ENCODE measurements around the gene TCTN3. TPM values are rescaled to one million over a fixed set of nuclear protein-coding genes. Genes with fewer than 3 reads are reported as not detected.

Gene TCTN3
- total and polyA plus RNA-seq, 10 of the 15 experiments (the other 5 are each of a cell fraction or from before 2014, with no cell fraction given), result 20.0 to 48.7 (median 29.1) TPM

DNA sequence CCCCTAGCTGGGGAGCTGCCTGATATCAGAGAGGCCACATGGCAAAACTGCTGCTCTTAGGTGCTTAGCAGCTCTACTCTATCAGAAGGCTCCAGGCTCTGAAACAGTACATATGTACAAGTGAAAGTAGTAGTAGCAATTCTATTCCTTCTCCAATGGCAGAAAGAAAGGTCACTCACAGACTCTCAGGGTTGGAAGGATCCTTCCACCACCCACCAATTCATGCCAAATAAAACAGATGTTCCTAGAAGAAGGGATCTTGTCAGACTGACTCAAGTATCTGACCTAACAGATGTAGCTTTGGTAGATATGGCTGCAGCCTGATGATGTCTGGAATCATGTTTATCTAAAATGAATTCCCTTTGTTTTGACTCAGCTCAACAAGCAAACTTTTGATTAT, 29.2 kb downstream of the TCTN3 start:
- Histone ChIP-seq H3K4me3 (no peak overlapping the region), H3K27ac (ENCODE audit: control insufficient read depth, insufficient read depth) (no peak overlapping the region), H3K9ac (ENCODE audit: control insufficient read depth, insufficient read depth, low read length) (no peak overlapping the region), H3K79me2 (ENCODE audit: control insufficient read depth, insufficient read depth, low read length) (no peaks in the 10 kb centered on the region), H3K4me2 (ENCODE audit: control insufficient read depth, insufficient read depth) (no peak overlapping the region), H3K4me1 (ENCODE audit: control insufficient read depth, insufficient read depth, low read length) (no peaks in the 10 kb centered on the region), H4K20me1 (ENCODE audit: control insufficient read depth, insufficient read depth) (no peaks in the 10 kb centered on the region), H3K36me3 (ENCODE audit: control insufficient read depth in 2 of 2, insufficient read depth in 2 of 2, low read length in 1 of 2) (peaks cover 0 to 1% of the 10 kb centered on the region in 2 experiments; a peak in 3 of 4 replicates), H2AFZ (ENCODE audit: control insufficient read depth, low read depth, low read length) (no peak overlapping the region), H3K9me3 (replicated peaks; ENCODE audit: control insufficient read depth, insufficient read depth, low read length) (no peaks in the 10 kb centered on the region), H3K27me3 (replicated peaks in 1 of 2; ENCODE audit: control insufficient read depth in 2 of 2, insufficient read depth in 2 of 2, low read length in 1 of 2) (no peaks in the 10 kb centered on the region)
- DNase-seq (ENCODE audit: low read depth, low spot score) (no peak), FAIRE-seq (no peak), ATAC-seq (no peak)
- TF ChIP-seq ETV6 (conservative IDR thresholded peaks at IDR 0.05 in 1 of 2, IDR thresholded peaks at IDR 0.05 in 1 of 2; ENCODE audit: borderline replicate concordance in 1 of 2, low read depth in 1 of 2) (no peak), ZNF207 (IDR thresholded peaks at IDR 0.05; ENCODE audit: borderline replicate concordance) (no peak), SMC3 (IDR thresholded peaks at IDR 0.05; ENCODE audit: borderline replicate concordance, low read length) (no peak), FOXK2 (IDR thresholded peaks at IDR 0.05) (no peak), CEBPB (IDR thresholded peaks at IDR 0.05; ENCODE audit: borderline replicate concordance in 1 of 2, low read depth in 2 of 2, low read length in 2 of 2) (no peak)
- ChIA-PET CTCF (interaction anchor here (0.8 kb wide), 1 partner anchor 9 kb away, joined by 3 read pairs; no protein-coding TSS in a partner anchor), POLR2A (interaction anchor here (1.0 kb wide), 1 partner anchor 12 kb away, joined by 3 read pairs; no protein-coding TSS in a partner anchor), RAD21 (ENCODE audit: unreplicated experiment) (no interaction called here), SMC1A (ENCODE audit: uncharacterized antibody, unreplicated experiment) (interaction anchor here (0.6 to 0.9 kb wide), 2 partner anchors 10 to 264 kb away, joined by 3 read pairs; no protein-coding TSS in a partner anchor)
- no TSS peak for BruUV-seq (replicated peaks)
- intact Hi-C loops (cut with micrococcal nuclease; ENCODE audit: unreplicated experiment), result no loop called here
- in situ Hi-C loops (cut with MboI), result no loop called here

DNA sequence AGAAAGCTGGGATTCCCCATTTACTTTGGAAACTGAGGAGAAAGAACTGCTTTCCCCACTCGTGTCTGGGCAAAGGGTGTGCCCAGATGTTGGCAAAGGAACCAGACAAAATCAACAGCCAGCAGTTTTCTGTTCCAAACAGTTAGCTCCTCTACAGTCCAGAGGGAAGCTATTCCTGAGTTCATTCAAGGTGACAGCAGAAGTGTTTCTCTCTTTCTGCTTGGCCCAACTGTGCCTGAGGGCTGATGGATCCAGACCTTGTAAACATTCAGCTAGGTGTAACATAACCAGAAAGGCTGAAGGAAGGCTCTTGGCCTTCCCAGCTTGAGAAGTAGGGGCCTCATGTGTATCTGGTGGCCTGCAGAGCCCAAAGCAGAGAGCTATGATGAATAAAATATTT, 30.2 kb downstream of the TCTN3 start:
- ChIA-PET CTCF (interaction anchor here (1.4 kb wide), 1 partner anchor 30 kb away, joined by 3 read pairs; the partner anchor contains the start of gene TCTN3), SMC1A (ENCODE audit: uncharacterized antibody, unreplicated experiment) (interaction anchor here (1.1 kb wide), 1 partner anchor 13 kb away, joined by 3 read pairs; no protein-coding TSS in a partner anchor), RAD21 (ENCODE audit: unreplicated experiment) (no interaction called here), POLR2A (no interaction called here)
- no peak for FAIRE-seq
- no peaks in the 10 kb centered on the region for H3K9me3 ChIP-seq (replicated peaks; ENCODE audit: control insufficient read depth, insufficient read depth, low read length)
- no peak overlapping the region for H3K27ac ChIP-seq (ENCODE audit: control insufficient read depth, insufficient read depth)
- DNase-seq (ENCODE audit: low read depth, low spot score), result no peak
- no peaks in the 10 kb centered on the region for H3K79me2 ChIP-seq (ENCODE audit: control insufficient read depth, insufficient read depth, low read length)
- intact Hi-C loops (cut with micrococcal nuclease; ENCODE audit: unreplicated experiment) (no loop called here), in situ Hi-C loops (cut with MboI) (no loop called here)
- H2AFZ ChIP-seq (ENCODE audit: control insufficient read depth, low read depth, low read length), result no peak overlapping the region
- BruUV-seq (replicated peaks), result no TSS peak
- H4K20me1 ChIP-seq (ENCODE audit: control insufficient read depth, insufficient read depth), result no peaks in the 10 kb centered on the region
- H3K4me2 ChIP-seq (ENCODE audit: control insufficient read depth, insufficient read depth), result no peak overlapping the region
- H3K36me3 ChIP-seq (ENCODE audit: control insufficient read depth in 2 of 2, insufficient read depth in 2 of 2, low read length in 1 of 2), result peaks cover 0 to 1% of the 10 kb centered on the region in 2 experiments; a peak in 3 of 4 replicates
- WGBS (ENCODE audit: insufficient coverage, insufficient replicate concordance, low lambda C conversion rate, missing lambda C conversion rate), result 6% methylated on average over 1 of the region's 1 CpG
- no peaks in the 10 kb centered on the region for H3K4me1 ChIP-seq (ENCODE audit: control insufficient read depth, insufficient read depth, low read length)
- H3K4me3 ChIP-seq, result no peak overlapping the region
- no peaks in the 10 kb centered on the region for H3K27me3 ChIP-seq (replicated peaks in 1 of 2; ENCODE audit: control insufficient read depth in 2 of 2, insufficient read depth in 2 of 2, low read length in 1 of 2)
- ATAC-seq, result no peak
- no peak overlapping the region for H3K9ac ChIP-seq (ENCODE audit: control insufficient read depth, insufficient read depth, low read length)
- TF ChIP-seq PAX8 (IDR thresholded peaks at IDR 0.05) (no peak), ZSCAN29 (IDR thresholded peaks at IDR 0.05) (no peak), RUNX3 (IDR thresholded peaks at IDR 0.05; ENCODE audit: low read length) (no peak), CBX3 (IDR thresholded peaks at IDR 0.05; ENCODE audit: borderline replicate concordance, low read depth) (no peak), SRF (IDR thresholded peaks at IDR 0.05; ENCODE audit: low read depth in 2 of 2, low read length in 2 of 2) (no peak), TCF12 (IDR thresholded peaks at IDR 0.05; ENCODE audit: low read depth, low read length) (no peak), NR2F1 (conservative IDR thresholded peaks at IDR 0.05) (no peak), ZNF217 (IDR thresholded peaks at IDR 0.05) (no peak), BCL11A (IDR thresholded peaks at IDR 0.05; ENCODE audit: low read depth, low read length) (no peak), ZNF207 (IDR thresholded peaks at IDR 0.05; ENCODE audit: borderline replicate concordance) (no peak)
- TF ChIP-seq, protein P1, sequence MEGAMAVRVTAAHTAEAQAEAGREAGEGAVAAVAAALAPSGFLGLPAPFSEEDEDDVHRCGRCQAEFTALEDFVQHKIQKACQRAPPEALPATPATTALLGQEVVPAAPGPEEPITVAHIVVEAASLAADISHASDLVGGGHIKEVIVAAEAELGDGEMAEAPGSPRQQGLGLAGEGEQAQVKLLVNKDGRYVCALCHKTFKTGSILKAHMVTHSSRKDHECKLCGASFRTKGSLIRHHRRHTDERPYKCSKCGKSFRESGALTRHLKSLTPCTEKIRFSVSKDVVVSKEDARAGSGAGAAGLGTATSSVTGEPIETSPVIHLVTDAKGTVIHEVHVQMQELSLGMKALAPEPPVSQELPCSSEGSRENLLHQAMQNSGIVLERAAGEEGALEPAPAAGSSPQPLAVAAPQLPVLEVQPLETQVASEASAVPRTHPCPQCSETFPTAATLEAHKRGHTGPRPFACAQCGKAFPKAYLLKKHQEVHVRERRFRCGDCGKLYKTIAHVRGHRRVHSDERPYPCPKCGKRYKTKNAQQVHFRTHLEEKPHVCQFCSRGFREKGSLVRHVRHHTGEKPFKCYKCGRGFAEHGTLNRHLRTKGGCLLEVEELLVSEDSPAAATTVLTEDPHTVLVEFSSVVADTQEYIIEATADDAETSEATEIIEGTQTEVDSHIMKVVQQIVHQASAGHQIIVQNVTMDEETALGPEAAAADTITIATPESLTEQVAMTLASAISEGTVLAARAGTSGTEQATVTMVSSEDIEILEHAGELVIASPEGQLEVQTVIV (IDR thresholded peaks at IDR 0.05; ENCODE audit: borderline replicate concordance, partially characterized antibody), result no peak
- TF ChIP-seq, protein P2, sequence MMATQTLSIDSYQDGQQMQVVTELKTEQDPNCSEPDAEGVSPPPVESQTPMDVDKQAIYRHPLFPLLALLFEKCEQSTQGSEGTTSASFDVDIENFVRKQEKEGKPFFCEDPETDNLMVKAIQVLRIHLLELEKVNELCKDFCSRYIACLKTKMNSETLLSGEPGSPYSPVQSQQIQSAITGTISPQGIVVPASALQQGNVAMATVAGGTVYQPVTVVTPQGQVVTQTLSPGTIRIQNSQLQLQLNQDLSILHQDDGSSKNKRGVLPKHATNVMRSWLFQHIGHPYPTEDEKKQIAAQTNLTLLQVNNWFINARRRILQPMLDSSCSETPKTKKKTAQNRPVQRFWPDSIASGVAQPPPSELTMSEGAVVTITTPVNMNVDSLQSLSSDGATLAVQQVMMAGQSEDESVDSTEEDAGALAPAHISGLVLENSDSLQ (IDR thresholded peaks at IDR 0.05), result no peak

All from GM12878 (cell line).